ENCODE data around the gene IQCN.
A peak's percentile ranks its signal among the peaks of the same experiment; 100 is the strongest.
"Not testable (repeated sequence)": the region's sequence is repeated elsewhere in the genome, so short reads cannot be mapped to it uniquely, and the experiment has no call there.

The IQCN gene

DNA sequence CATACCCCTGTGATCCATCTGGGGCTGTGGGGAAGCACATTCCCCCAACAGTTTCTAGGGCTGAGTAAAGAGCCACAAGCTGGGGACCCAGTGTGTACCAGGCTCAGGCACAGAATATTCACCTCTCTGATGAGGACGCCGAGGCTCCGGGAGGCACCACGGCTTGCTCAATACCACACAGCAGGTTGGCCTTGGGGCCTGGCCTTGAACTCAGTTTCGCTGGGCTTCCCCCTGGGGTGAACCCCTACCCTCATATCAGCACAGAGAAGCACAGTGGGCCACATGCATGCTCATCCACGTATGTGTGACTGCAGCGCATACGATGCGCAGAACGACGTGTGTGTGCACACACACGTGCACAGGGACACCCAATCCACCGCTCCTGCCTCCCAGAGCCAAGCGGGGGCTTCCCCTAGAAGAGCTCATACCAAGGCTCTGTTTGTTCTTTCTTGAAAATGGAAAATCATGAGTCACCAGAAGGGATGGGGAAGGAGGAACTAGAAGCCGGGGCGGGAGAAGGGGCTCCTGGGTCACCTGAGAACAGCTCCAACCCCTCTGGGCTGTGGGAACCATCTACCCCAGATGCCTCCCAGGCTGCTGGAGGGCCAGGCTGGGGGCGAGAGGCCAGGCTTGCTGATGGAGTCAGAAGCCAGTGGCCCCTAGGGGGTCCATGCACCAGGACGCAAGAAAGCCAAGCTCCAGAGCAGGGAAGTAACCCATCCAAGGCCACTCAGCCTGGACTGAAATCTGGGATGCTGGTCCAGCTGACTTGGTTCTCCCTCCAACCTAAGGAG is 43.1 kb downstream of the IQCN start:
- no peak for DNase-seq

DNA sequence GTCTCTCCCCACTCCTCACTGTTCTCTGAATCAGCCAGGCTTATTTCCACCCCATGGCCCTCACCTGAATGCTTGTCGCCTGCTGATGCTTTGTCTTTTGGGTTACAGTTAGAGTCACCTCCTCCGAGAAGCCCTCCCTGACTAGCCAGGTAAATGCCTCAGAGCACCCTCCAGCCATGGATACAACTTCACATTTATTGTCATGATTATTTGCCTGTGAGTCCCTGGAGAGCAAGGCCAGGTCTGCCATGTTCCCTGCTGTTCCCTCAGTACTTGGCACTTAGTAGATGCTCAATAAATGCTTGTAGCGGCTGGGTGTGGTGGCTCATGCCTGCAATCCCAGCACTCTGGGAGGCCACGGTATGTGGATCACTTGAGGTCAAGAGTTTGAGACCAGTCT is 44.3 kb downstream of the IQCN start:
- DNase-seq: no peak

- DNase-seq: no peak
Measured at GRCh38 chr19:18229474-18229873, 44.8 kb downstream of the IQCN start.

GRCh38 chr19:18227781-18228271 is 46.4 kb downstream of the IQCN start:
- DNase-seq: no peak

GRCh38 chr19:18226956-18227780 is 47.1 kb downstream of the IQCN start:
- DNase-seq: no peak

GRCh38 chr19:18225702-18226468 is 48.4 kb downstream of the IQCN start, which contains the start of gene PDE4C:
Gene PDE4C, minus strand, starts transcription at chr19:18226438. Its CDS starts 23 bp downstream, at chr19:18226415.
- no peak for DNase-seq

DNA sequence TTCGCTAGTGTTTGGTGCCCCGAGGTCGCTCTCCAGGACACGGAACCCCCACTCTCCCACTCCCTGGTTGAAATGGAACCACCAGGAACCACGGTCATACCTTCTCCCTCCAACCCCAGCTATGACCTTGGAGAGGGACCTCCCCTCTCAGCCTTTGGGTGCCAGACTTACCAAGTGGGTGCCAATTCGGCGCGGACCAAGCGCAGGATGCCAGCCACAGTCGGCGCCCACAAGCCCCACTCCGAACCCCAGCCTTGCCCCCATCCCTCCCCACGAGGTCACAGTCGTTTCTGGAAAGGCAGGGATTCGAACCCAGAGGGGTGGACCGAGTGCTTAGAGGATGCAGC is 48.9 kb downstream of the IQCN start:
- DNase-seq: no peak

GRCh38 chr19:18224525-18225354 is 49.5 kb downstream of the IQCN start:
- DNase-seq: peak; percentile 67 to 87

DNA sequence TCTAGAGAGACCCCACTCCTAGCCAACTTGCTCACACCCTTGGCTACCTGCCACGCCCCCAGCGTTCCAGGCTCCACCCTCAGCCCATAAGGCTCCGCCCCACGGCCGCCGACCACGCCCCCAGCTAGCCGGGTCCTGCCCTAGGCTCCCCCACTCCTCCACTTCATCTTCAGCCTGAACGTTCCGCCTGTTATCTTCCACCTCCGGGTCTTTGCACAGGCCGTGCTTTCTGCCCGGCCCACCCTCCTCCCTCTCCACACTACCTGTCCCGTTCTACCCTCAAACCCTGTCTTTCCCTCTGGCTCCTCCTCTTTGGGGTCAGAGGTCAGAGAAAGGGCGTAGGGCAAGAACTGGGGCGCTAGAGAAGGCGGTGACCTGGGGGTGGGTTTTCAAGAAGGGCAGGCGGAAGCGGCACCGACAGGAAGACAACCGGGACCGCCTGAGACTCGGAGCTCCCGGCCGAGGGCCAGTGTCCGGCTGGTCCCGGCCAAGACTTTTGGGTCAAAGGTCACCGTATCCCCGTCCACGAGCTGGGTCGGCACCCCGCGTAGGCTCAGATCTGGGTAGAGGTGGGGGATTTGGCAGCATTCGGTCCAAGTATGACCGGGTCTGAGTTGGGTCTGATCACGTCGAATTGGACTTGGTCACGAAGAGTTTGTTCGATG is 50.3 kb downstream of the IQCN start:
- peak in 1 of 2 experiments; percentile 17 for DNase-seq

DNA sequence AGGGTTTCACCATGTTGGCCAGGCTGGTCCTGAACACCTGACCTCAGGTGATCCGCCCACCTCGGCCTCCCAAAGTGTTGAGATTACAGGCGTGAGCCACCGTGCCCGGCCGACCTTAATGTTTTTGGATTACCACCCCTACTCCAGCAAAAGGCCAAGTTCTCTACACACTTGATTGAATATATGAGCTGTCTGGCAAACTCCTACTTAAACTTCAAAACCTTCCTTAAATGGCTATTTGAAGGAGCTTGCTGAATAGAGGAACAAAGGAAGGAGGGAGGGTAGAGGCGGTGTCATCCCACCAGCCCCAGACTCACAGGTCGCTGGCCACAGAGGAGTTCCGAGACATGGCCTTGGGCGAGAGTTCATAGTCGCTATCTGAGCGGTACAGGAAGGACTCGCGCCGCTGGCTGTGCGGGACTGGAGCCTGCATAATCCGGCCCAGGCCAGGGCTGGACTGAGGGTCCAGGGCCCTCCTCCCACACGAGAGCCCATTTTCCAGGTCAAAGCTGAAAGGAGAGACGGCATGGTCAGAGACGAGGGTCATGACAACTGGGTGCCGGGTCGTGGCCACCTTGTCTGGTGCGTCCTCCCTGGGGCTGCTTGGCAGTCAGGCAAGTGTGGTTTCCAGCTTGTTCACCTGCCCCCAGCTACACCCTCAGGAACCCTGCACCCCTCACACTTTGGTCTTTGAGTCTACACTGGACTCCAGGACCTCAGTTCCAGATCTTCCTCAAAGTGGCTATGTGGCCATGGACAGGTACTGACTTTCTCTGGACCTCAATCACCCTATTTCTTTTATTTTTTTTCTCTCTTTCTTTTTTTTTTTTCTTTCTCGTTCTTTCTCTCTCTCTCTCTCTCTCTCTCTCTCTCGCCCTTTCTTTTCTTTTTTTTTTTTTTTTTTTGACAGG is 52.2 kb downstream of the IQCN start:
- no peak for DNase-seq

GRCh38 chr19:18220632-18221275 is 53.5 kb downstream of the IQCN start:
- no peak for DNase-seq

GRCh38 chr19:18219911-18220631 is 54.2 kb downstream of the IQCN start:
- no peak for DNase-seq

DNA sequence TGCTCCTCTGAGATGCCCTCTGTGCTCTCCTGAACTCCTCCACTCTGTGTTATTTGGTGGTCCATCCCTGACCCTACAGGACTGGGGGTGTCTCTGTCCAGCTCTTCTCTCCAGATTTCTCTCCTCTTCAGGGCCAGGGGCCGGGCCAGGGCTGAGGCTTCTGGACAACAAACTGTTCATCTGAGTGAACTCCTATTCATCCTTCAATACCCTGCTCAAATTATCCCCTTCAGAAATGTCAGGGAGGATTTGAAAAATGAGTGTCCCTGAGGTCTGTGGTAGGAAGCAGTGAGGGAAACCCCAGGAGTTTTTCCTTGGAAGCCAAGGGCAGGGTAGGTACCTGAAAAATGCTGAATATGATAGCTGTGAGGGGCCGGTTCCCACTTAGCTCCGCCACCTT is 55.7 kb downstream of the IQCN start:
- DNase-seq: no peak

DNA sequence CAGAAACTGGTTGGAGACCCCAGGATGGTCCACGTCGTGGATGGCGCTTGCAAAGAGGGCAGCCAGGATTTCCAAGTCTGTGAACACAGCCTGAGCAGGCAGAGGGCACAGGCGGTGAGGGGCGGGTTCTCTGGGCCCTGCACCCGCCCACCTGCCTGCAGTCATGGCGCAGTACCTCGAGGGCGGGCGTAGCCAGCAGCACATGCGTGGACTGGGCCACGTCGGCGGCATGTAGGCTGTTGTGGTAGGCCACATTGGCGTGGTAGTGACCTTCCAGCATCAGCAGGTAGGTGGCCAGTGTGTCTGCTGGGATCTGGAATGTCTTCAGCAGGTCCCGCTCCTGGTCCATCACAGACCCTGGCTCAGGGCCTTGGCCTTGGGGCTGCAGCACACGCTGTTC is 56.1 kb downstream of the IQCN start:
- DNase-seq: no peak

DNA sequence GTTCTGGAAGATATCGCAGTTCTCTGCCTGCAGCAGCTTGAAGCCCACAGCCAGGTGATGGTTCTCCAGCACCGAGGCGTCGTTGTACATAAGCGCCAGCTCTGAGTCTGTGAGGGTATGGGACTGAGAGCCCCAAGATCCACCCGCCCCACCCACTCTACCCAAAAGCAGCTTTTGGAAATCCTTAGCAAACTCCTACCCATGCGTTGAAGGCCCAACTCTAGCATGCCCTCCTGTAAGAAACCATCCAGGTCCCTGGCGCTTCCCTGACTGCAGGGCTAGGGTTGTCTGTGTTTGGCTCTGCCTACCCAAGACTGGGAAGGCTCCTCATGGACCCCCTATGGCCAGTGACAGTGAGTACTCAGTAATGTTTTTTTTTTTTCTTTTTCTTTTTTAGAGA is 57.5 kb downstream of the IQCN start:
- DNase-seq: no peak

GRCh38 chr19:18214779-18215433 is 59.3 kb downstream of the IQCN start:
- DNase-seq: no peak

DNA sequence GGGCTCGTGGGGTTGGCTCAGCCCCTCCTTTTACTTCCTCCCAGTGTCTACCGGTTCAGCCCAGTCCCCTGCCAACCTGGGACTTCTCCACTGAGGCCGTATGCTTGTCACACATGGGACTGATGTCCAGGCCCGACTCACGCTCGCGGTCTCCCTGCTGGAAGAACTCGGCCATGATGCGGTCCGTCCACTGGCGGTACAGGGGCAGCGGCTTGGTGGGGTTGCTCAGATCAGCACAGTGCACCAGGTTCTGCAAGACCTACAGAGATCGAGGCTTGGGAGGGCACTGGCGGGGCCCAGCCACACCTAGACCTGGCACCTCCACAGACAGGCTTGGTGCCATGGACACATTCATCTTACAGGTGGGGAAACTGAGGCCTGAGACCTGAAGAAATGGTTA is 62.6 kb downstream of the IQCN start:
- DNase-seq: no peak

- DNase-seq: not testable (repeated sequence)
Measured at GRCh38 chr19:18209912-18210311, 64.3 kb downstream of the IQCN start.
